H1 (cell line): Measurements from ENCODE around the gene SPTBN1. TPM values are rescaled to one million over a fixed set of nuclear protein-coding genes. Genes with fewer than 3 reads are reported as not detected.

Source experiments
- CTCF ChIA-PET: fragments of 300-600 bp; sonication (Branson Sonifier 250); formaldehyde crosslinking; loops from one replicate; lab custom pipeline; 2021; ENCODE audit not compliant: partially characterized antibody; lab: Charles Lee
- POLR2A ChIA-PET: fragments of 300-600 bp; sonication (Branson Sonifier 250); formaldehyde crosslinking; loops from one replicate; lab custom pipeline; 2021; ENCODE audit warnings: inconsistent platforms; ENCODE audit not compliant: partially characterized antibody; lab: Charles Lee
- DNase-seq, 2 experiments: peaks; one replicate each; pipeline versions ENCODE4 v3.0.0 to v3.0.0-alpha.2; 2010 to 2022; ENCODE audit warnings: low spot score in 2 of 2, low read depth in 1 of 2, mixed read lengths in 1 of 2
- FAIRE-seq: peaks from 2 replicates; lab custom pipeline; 2011; peaks lifted over from hg19 to GRCh38; lab: Jason Lieb, UNC
- H2AFZ ChIP-seq: 2 replicates; pipeline ENCODE4 v1.8.1; 2012; ENCODE audit warnings: low read length, inconsistent platforms
- H2AK5ac ChIP-seq: 2 replicates; pipeline ENCODE4 v1.6.1; 2013; ENCODE audit warnings: low read depth, low read length
- H2BK120ac ChIP-seq: replicated peaks from 2 replicates; pipeline ENCODE3; 2013; ENCODE audit warnings: low read depth, low read length, inconsistent platforms
- H2BK12ac ChIP-seq: 2 replicates; pipeline ENCODE4 v1.6.1; 2013; ENCODE audit warnings: low read depth, low read length
- H2BK15ac ChIP-seq: 2 replicates; pipeline ENCODE4 v1.6.1; 2013; ENCODE audit warnings: low read length
- H2BK20ac ChIP-seq: 2 replicates; pipeline ENCODE4 v1.6.1; 2013; ENCODE audit warnings: low read length
- H2BK5ac ChIP-seq: 2 replicates; pipeline ENCODE4 v1.6.1; 2013; ENCODE audit warnings: low read depth, low read length
- H3K14ac ChIP-seq: 2 replicates; pipeline ENCODE4 v1.6.1; 2013; ENCODE audit warnings: inconsistent platforms; ENCODE audit not compliant: insufficient read length
- H3K18ac ChIP-seq: 2 replicates; pipeline ENCODE4 v1.6.1; 2013; ENCODE audit warnings: low read length; ENCODE audit errors: extremely low read depth
- H3K23ac ChIP-seq: 2 replicates; pipeline ENCODE4 v1.6.1; 2013; ENCODE audit warnings: inconsistent platforms; ENCODE audit not compliant: insufficient read length
- H3K23me2 ChIP-seq: 2 replicates; pipeline ENCODE4 v1.6.1; 2013; ENCODE audit warnings: low read depth, low read length
- H3K27ac ChIP-seq: 2 replicates; pipeline ENCODE4 v1.6.1; 2011; ENCODE audit warnings: low read depth, low read length, inconsistent platforms
- H3K27me3 ChIP-seq, 4 experiments: replicated peaks in 1 of 4; 1 replicate in 1 of 4; 2 replicates in 3 of 4; pipeline versions ENCODE4 v1.6.1 to v1.8.1; 2011 to 2013; ENCODE audit warnings: low read length in 3 of 4, mild to moderate bottlenecking in 3 of 4, inconsistent platforms in 2 of 4, mixed read lengths in 2 of 4, moderate library complexity in 1 of 4; ENCODE audit not compliant: control insufficient read depth in 3 of 4, insufficient read depth in 3 of 4; ENCODE audit errors: extremely low read depth in 1 of 4
- H3K36me3 ChIP-seq, 4 experiments: 2 replicates each; pipeline versions ENCODE4 v1.6.1 to v1.8.1; 2011 to 2013; ENCODE audit warnings: mild to moderate bottlenecking in 4 of 4, low read length in 3 of 4, moderate library complexity in 2 of 4, control low read depth in 1 of 4, inconsistent platforms in 1 of 4; ENCODE audit not compliant: insufficient read depth in 4 of 4, control insufficient read depth in 2 of 4
- H3K4ac ChIP-seq: replicated peaks from 2 replicates; pipeline ENCODE3; 2013; ENCODE audit warnings: low read length, low read depth, mixed read lengths, inconsistent platforms; ENCODE audit not compliant: insufficient read length
- H3K4me1 ChIP-seq, 4 experiments: replicated peaks in 1 of 4; 1 replicate in 1 of 4; 2 replicates in 3 of 4; pipeline versions ENCODE4 v1.6.1 to v1.8.1; 2011 to 2013; ENCODE audit warnings: low read length in 3 of 4, inconsistent platforms in 2 of 4, mixed read lengths in 1 of 4; ENCODE audit not compliant: insufficient read depth in 4 of 4, control insufficient read depth in 3 of 4
- H3K4me2 ChIP-seq, 2 experiments: 2 replicates each; pipeline versions ENCODE4 v1.6.1 to v1.8.1; 2011 to 2013; ENCODE audit warnings: low read depth in 2 of 2, low read length in 2 of 2, control low read depth in 1 of 2, inconsistent platforms in 1 of 2, mild to moderate bottlenecking in 1 of 2; ENCODE audit not compliant: insufficient read depth in 1 of 2
- H3K4me3 ChIP-seq, 4 experiments: fragments of 200-600, 300-600 bp in 1 of 4; sonication (generic), shearing (Covaris generic), sonication (Bioruptor Twin) in 1 of 4; 2 replicates each; pipeline versions ENCODE4 v1.5.1 to v1.8.1; 2011 to 2016; ENCODE audit warnings: low read length in 4 of 4, low read depth in 3 of 4, control low read depth in 2 of 4, inconsistent platforms in 2 of 4, mild to moderate bottlenecking in 2 of 4, mixed read lengths in 1 of 4, moderate library complexity in 1 of 4; ENCODE audit not compliant: insufficient read depth in 2 of 4; ENCODE audit errors: extremely low read depth in 1 of 4
- H3K56ac ChIP-seq: replicated peaks from 2 replicates; pipeline ENCODE3; 2013; ENCODE audit warnings: low read depth, mild to moderate bottlenecking, mixed read lengths, low read length, inconsistent platforms; ENCODE audit not compliant: insufficient read length
- H3K79me1 ChIP-seq: 2 replicates; pipeline ENCODE4 v1.6.1; 2013; ENCODE audit warnings: low read depth, low read length, control low read depth
- H3K79me2 ChIP-seq, 2 experiments: 2 replicates each; pipeline versions ENCODE4 v1.6.1 to v1.8.1; 2012 to 2013; ENCODE audit warnings: low read length in 2 of 2, mild to moderate bottlenecking in 2 of 2, inconsistent platforms in 1 of 2; ENCODE audit not compliant: insufficient read depth in 2 of 2, control insufficient read depth in 1 of 2
- H3K9ac ChIP-seq, 4 experiments: replicated peaks in 1 of 4; 1 replicate in 1 of 4; 2 replicates in 3 of 4; pipeline versions ENCODE4 v1.6.1 to v1.8.1; 2011 to 2013; ENCODE audit warnings: low read depth in 3 of 4, low read length in 3 of 4, control low read depth in 2 of 4, mild to moderate bottlenecking in 2 of 4, moderate library complexity in 2 of 4, inconsistent platforms in 1 of 4; ENCODE audit errors: extremely low read depth in 1 of 4
- H3K9me3 ChIP-seq, 2 experiments: 2 replicates each; pipeline versions ENCODE4 v1.6.1 to v1.8.1; 2012 to 2013; ENCODE audit warnings: mild to moderate bottlenecking in 2 of 2, moderate library complexity in 2 of 2, control low read depth in 1 of 2, inconsistent platforms in 1 of 2, low read depth in 1 of 2, low read length in 1 of 2, mixed read lengths in 1 of 2; ENCODE audit not compliant: insufficient read depth in 2 of 2
- H4K20me1 ChIP-seq, 2 experiments: replicated peaks in 1 of 2; 2 replicates each; pipeline versions ENCODE3 to v1.8.1; 2011 to 2013; ENCODE audit warnings: inconsistent platforms in 2 of 2, low read length in 2 of 2, mild to moderate bottlenecking in 1 of 2; ENCODE audit not compliant: insufficient read depth in 2 of 2, control insufficient read depth in 1 of 2
- H4K5ac ChIP-seq: 2 replicates; pipeline ENCODE4 v1.6.1; 2013; ENCODE audit warnings: low read length, low read depth, mixed read lengths, inconsistent platforms; ENCODE audit not compliant: insufficient read length
- H4K8ac ChIP-seq: 2 replicates; pipeline ENCODE4 v1.8.0; 2013; ENCODE audit warnings: mild to moderate bottlenecking, moderate library complexity, low read length, inconsistent platforms; ENCODE audit not compliant: insufficient read depth; ENCODE audit errors: extremely low read depth
- H4K91ac ChIP-seq: replicated peaks from 2 replicates; pipeline ENCODE3; 2013; ENCODE audit warnings: low read length, mixed read lengths, inconsistent platforms; ENCODE audit not compliant: insufficient read length
- BACH1 ChIP-seq: IDR thresholded peaks from 2 replicates; pipeline ENCODE4 v1.6.1; 2012; ENCODE audit warnings: low read length, improper control_type of control experiment
- CEBPB ChIP-seq: IDR thresholded peaks from 2 replicates; pipeline ENCODE4 v1.6.1; 2012; ENCODE audit warnings: low read depth, low read length
- CREB1 ChIP-seq: IDR thresholded peaks from 2 replicates; pipeline ENCODE4 v1.6.1; 2012; ENCODE audit warnings: inconsistent platforms
- GABPA ChIP-seq: IDR thresholded peaks from 2 replicates; pipeline ENCODE4 v1.6.1; 2011; ENCODE audit warnings: mild to moderate bottlenecking, low read length, moderate library complexity, borderline replicate concordance; ENCODE audit not compliant: insufficient read depth
- KDM1A ChIP-seq: fragments of 200-600, 300-600 bp; sonication (generic); IDR thresholded peaks from 2 replicates; pipeline ENCODE4 v1.7.1; 2016; ENCODE audit warnings: mild to moderate bottlenecking, low read length, borderline replicate concordance
- KDM5A ChIP-seq: fragments of 200-600 bp; IDR thresholded peaks from 2 replicates; pipeline ENCODE4 v1.7.1; 2012; ENCODE audit warnings: mild to moderate bottlenecking, low read length, inconsistent platforms, mixed read lengths
- POLR2AphosphoS5 ChIP-seq: IDR thresholded peaks from 2 replicates; pipeline ENCODE4 v1.6.1; 2011; ENCODE audit warnings: low read depth, low read length
- POU5F1 ChIP-seq: IDR thresholded peaks from 2 replicates; pipeline ENCODE4 v1.6.1; 2011; ENCODE audit warnings: low read depth, mild to moderate bottlenecking, low read length, moderate library complexity
- RAD21 ChIP-seq, 2 experiments: IDR thresholded peaks in 1 of 2; conservative IDR thresholded peaks in 1 of 2; 2 replicates each; pipeline ENCODE4 v1.6.1; 2011; ENCODE audit warnings: low read depth in 2 of 2, low read length in 2 of 2, improper control_type of control experiment in 1 of 2, inconsistent platforms in 1 of 2, mild to moderate bottlenecking in 1 of 2, moderate library complexity in 1 of 2
- RBBP5 ChIP-seq: IDR thresholded peaks from 2 replicates; pipeline ENCODE4 v1.7.1; 2012; ENCODE audit warnings: low read depth, mild to moderate bottlenecking, inconsistent platforms, low read length, moderate library complexity, borderline replicate concordance
- RXRA ChIP-seq: IDR thresholded peaks from 2 replicates; pipeline ENCODE4 v1.6.1; 2011; ENCODE audit warnings: low read depth, mild to moderate bottlenecking, low read length, moderate library complexity; ENCODE audit not compliant: insufficient read depth
- SP2 ChIP-seq: IDR thresholded peaks from 2 replicates; pipeline ENCODE4 v1.6.1; 2012; ENCODE audit warnings: mild to moderate bottlenecking, low read length, inconsistent platforms
- SP4 ChIP-seq: IDR thresholded peaks from 2 replicates; pipeline ENCODE4 v1.6.1; 2012; ENCODE audit warnings: low read length, inconsistent platforms
- TBP ChIP-seq: IDR thresholded peaks from 2 replicates; pipeline ENCODE4 v1.6.1; 2011; ENCODE audit warnings: low read depth, low read length, improper control_type of control experiment
- YY1 ChIP-seq: IDR thresholded peaks from 2 replicates; pipeline ENCODE4 v1.6.1; 2011; ENCODE audit warnings: low read depth, mild to moderate bottlenecking, low read length
- WGBS, 2 experiments: shearing (Covaris generic) in 1 of 2; methylation state at CpG; one replicate each; pipeline versions ENCODE4 v1.1.6 to v1.1.7; 2013 to 2015; ENCODE audit warnings: low lambda C conversion rate in 2 of 2, mixed read lengths in 2 of 2, inconsistent platforms in 1 of 2, low coverage in 1 of 2, missing lambda C conversion rate in 1 of 2; ENCODE audit not compliant: insufficient replicate concordance in 2 of 2, insufficient coverage in 1 of 2, insufficient read length in 1 of 2; ENCODE audit errors: extremely low coverage in 1 of 2, missing lambda C conversion rate in 1 of 2; 5-methylcytosine and 5-hydroxymethylcytosine counted together
- polyA plus RNA-seq, 7 experiments: library from polyadenylated mRNA; depleted of rRNA in 3 of 7; stranded (reverse) in 5 of 7; unstranded in 2 of 7; fragments of >200 nt in 5 of 7; fragments of 200-250 nt in 2 of 7; gene quantifications; 1 replicate in 5 of 7; 2 replicates in 1 of 7; 4 replicates in 1 of 7; pipeline versions ENCODE4 v1.2.1 to v1.2.3, GENCODE V29; 2011 to 2013; ENCODE audit warnings: missing spikeins in 2 of 7, mixed read lengths in 2 of 7
- total RNA-seq: library from RNA; stranded (reverse); fragmentation: NEBNext Ultra II Directional; extraction: Animal tissue kit (Norgen Biotek cat#: 25700); gene quantifications from 2 replicates; pipeline ENCODE4 v1.2.1, GENCODE V29; 2021

The SPTBN1 gene
- total and polyA plus RNA-seq, 2 of the 8 experiments (the other 6 are each of a cell fraction or from before 2014, with no cell fraction given) = 31.8 to 180 TPM

DNA sequence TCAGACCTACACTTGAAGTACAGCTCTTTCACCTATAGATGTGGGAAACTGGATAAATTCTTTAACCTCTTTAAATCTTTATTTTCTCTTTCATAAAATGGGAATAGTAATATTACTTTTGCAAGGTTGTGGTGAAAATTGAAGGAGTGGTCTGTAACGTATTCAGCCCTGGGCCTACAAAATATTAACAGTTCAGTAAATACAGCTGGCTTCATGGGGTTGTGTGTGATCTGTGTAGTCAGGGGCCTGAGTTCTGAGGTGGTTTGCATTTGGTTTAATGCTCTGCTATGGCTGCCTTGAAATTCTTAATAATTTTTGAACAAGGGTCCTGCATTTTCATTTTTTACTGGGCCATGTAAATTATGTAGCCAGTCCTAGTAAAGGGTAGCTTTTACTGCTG, 250.5 kb downstream of the SPTBN1 start:
- POLR2A ChIA-PET = no interaction called here
- no peak overlapping the region for H2BK5ac ChIP-seq

More for the DNA sequence above, 250.5 kb downstream of the SPTBN1 start:
- H3K9ac ChIP-seq = no peak overlapping the region
- H3K4me1 ChIP-seq = peaks cover 0 to 8% (median under 1%) of the 10 kb centered on the region in 4 experiments; a peak in 4 of 7 replicates
- no peak overlapping the region for H3K23ac ChIP-seq
- no peak overlapping the region for H3K56ac ChIP-seq
- H3K9me3 ChIP-seq = no peaks in the 10 kb centered on the region
- H2BK20ac ChIP-seq = no peak overlapping the region
- H3K4me3 ChIP-seq = no peak overlapping the region
- no peaks in the 10 kb centered on the region for H4K20me1 ChIP-seq
- H3K79me2 ChIP-seq = no peaks in the 10 kb centered on the region
- 88% methylated on average over 1 of the region's 1 CpG; no CpG with 5 or more reads in 1 of the 2 experiments for WGBS, 2 experiments
- no peak overlapping the region for H2BK120ac ChIP-seq
- H4K91ac ChIP-seq = no peak overlapping the region
- TF ChIP-seq RXRA (no peak), CREB1 (no peak), TBP (no peak), SP2 (no peak), KDM5A (no peak), POU5F1 (no peak), RAD21 (IDR thresholded peaks at IDR 0.05 in 1 of 2, conservative IDR thresholded peaks at IDR 0.05 in 1 of 2; ENCODE audit: low read depth in 2 of 2, low read length in 2 of 2) (no peak), POLR2AphosphoS5 (no peak), GABPA (no peak), CEBPB (no peak), BACH1 (no peak), YY1 (no peak), RBBP5 (no peak), KDM1A (no peak), SP4 (no peak)
- no peak overlapping the region for H2AK5ac ChIP-seq
- no peak overlapping the region for H4K8ac ChIP-seq
- peaks cover 0 to 9% (median 5%) of the 10 kb centered on the region in 4 experiments; a peak in 4 of 7 replicates for H3K27me3 ChIP-seq
- H2BK15ac ChIP-seq = no peak overlapping the region
- no peak overlapping the region for H3K18ac ChIP-seq
- no peaks in the 10 kb centered on the region for H3K36me3 ChIP-seq
- H3K27ac ChIP-seq = no peak overlapping the region
- H3K79me1 ChIP-seq = no peaks in the 10 kb centered on the region
- no peak overlapping the region for H4K5ac ChIP-seq
- no peak overlapping the region for H3K14ac ChIP-seq
- CTCF ChIA-PET = interaction anchor here (0.5 to 9.5 kb wide), 10 partner anchors 9 to 599 kb away, joined by 3 to 179 read pairs (median 16); no protein-coding TSS in a partner anchor
- no peak overlapping the region for H3K4me2 ChIP-seq
- H2AFZ ChIP-seq = no peak overlapping the region
- no peak overlapping the region for H3K4ac ChIP-seq
- FAIRE-seq (no peak), DNase-seq (no peak)
- peaks cover 8% of the 10 kb centered on the region; the same call in 1 of the 2 replicates for H3K23me2 ChIP-seq
- no peak overlapping the region for H2BK12ac ChIP-seq
